K562 (cell line): ENCODE data around the gene ZNF277. TPM values are rescaled to one million over a fixed set of nuclear protein-coding genes. Genes with fewer than 3 reads are reported as not detected.

Experiments
- ATAC-seq: fragments of 200-7000 bp; cut with Tn5 transposase; 3 replicates; pipeline ENCODE4 v1.9.1; 2020; ENCODE audit warnings: moderate library complexity
- BruUV-seq: library from RNA; stranded (reverse); fragments of 400-500 nt; replicated peaks from 2 replicates; lab custom pipeline; 2021; lab: Mats Ljungman, UMichigan
- CTCF ChIA-PET: fragments of 300-600 bp; formaldehyde crosslinking; extraction: SDS; loops from one replicate; lab custom pipeline; 2021; ENCODE audit warnings: low intra/inter-chr PET ratio; lab: Yijun Ruan, JAX
- POLR2A ChIA-PET: fragments of 300-600, 350-650 bp; sonication (Branson Sonifier 250); formaldehyde crosslinking; extraction: SDS; loops from one replicate; lab custom pipeline; 2021; ENCODE audit warnings: antibody characterized with exemption, inconsistent platforms; lab: Yijun Ruan, JAX
- DNase-seq, 4 experiments: peaks; one replicate each; pipeline versions ENCODE4 v3.0.0 to v3.0.0-alpha.2; 2011 to 2018; ENCODE audit warnings: low spot score in 3 of 4, mixed read lengths in 3 of 4; ENCODE audit errors: extremely low read depth in 1 of 4
- FAIRE-seq: peaks from 2 replicates; lab custom pipeline; 2011; peaks lifted over from hg19 to GRCh38; lab: Jason Lieb, UNC
- H2AFZ ChIP-seq: 2 replicates; pipeline ENCODE4 v1.6.0; 2011; ENCODE audit warnings: low read depth, low read length, control low read depth, inconsistent platforms
- H3K27ac ChIP-seq: fragments of 200-600 bp; 3 replicates; pipeline ENCODE4 v1.8.0; 2011; ENCODE audit warnings: low read depth, mild to moderate bottlenecking, control low read depth, inconsistent platforms, low read length, moderate library complexity, mixed read lengths; ENCODE audit errors: extremely low read depth
- H3K27me3 ChIP-seq, 2 experiments: fragments of 300-600 bp in 1 of 2; 2 replicates in 1 of 2; 3 replicates in 1 of 2; pipeline versions ENCODE4 v1.6.0 to v1.8.0; 2011; ENCODE audit warnings: inconsistent platforms in 2 of 2, low read length in 2 of 2, mild to moderate bottlenecking in 1 of 2, mixed read lengths in 1 of 2, moderate library complexity in 1 of 2; ENCODE audit not compliant: control insufficient read depth in 2 of 2, insufficient read depth in 2 of 2
- H3K36me3 ChIP-seq: fragments of 300-600 bp; 3 replicates; pipeline ENCODE4 v1.8.0; 2011; ENCODE audit warnings: mild to moderate bottlenecking, low read length, inconsistent platforms; ENCODE audit not compliant: control insufficient read depth, insufficient read depth
- H3K4me1 ChIP-seq, 2 experiments: fragments of 200-600 bp in 1 of 2; replicated peaks in 1 of 2; 2 replicates in 1 of 2; 3 replicates in 1 of 2; pipeline versions ENCODE4 v1.5.1 to v1.8.0; 2011; ENCODE audit warnings: inconsistent platforms in 2 of 2, low read length in 2 of 2, mild to moderate bottlenecking in 1 of 2, mixed read lengths in 1 of 2, moderate library complexity in 1 of 2; ENCODE audit not compliant: control insufficient read depth in 2 of 2, insufficient read depth in 2 of 2
- H3K4me2 ChIP-seq: 2 replicates; pipeline ENCODE4 v1.6.1; 2011; ENCODE audit warnings: low read length, control low read depth, inconsistent platforms, mixed read lengths; ENCODE audit not compliant: insufficient read depth
- H3K4me3 ChIP-seq: fragments of 200-600 bp; sonication (generic), shearing (Covaris generic); 2 replicates; pipeline ENCODE4 v1.5.1; 2016; ENCODE audit warnings: control low read depth, inconsistent platforms
- H3K79me2 ChIP-seq: fragments of 200-600 bp; 3 replicates; pipeline ENCODE4 v1.8.0; 2011; ENCODE audit warnings: low read length, inconsistent platforms; ENCODE audit not compliant: control insufficient read depth, insufficient read depth
- H3K9ac ChIP-seq, 2 experiments: 2 replicates each; pipeline versions ENCODE4 v1.6.0 to v1.6.1; 2011; ENCODE audit warnings: low read depth in 2 of 2, low read length in 2 of 2, control low read depth in 1 of 2, inconsistent platforms in 1 of 2, mild to moderate bottlenecking in 1 of 2, mixed read lengths in 1 of 2; ENCODE audit not compliant: insufficient read depth in 1 of 2
- H3K9me1 ChIP-seq: one replicate; pipeline ENCODE4 v1.6.0; 2011; ENCODE audit warnings: inconsistent platforms, mild to moderate bottlenecking, low read length, moderate library complexity; ENCODE audit not compliant: control insufficient read depth, insufficient read depth
- H3K9me3 ChIP-seq: replicated peaks from 2 replicates; pipeline ENCODE4 v1.5.1; 2011; ENCODE audit warnings: low read depth, low read length, inconsistent platforms; ENCODE audit not compliant: control insufficient read depth, insufficient read depth
- H4K20me1 ChIP-seq: replicated peaks from 2 replicates; pipeline ENCODE4 v1.6.1; 2011; ENCODE audit warnings: low read length, inconsistent platforms, mixed read lengths; ENCODE audit not compliant: control insufficient read depth, insufficient read depth
- RBM25 ChIP-seq: fragments of 200-400 bp; formaldehyde crosslinking; IDR thresholded peaks from 2 replicates; pipeline ENCODE4 v1.6.1; 2018; ENCODE audit warnings: low read length, low read depth, moderate library complexity; ENCODE audit not compliant: severe bottlenecking
- ZNF146 ChIP-seq: IDR thresholded peaks from one replicate; pipeline ENCODE4 v1.6.1; 2018; ENCODE audit warnings: missing compliant biosample characterization; ENCODE audit not compliant: unreplicated experiment
- in situ Hi-C: fragments of 300-500 bp; cut with MboI; formaldehyde crosslinking; loops from 4 replicates; pipeline ENCODE4 v1.15.0; 2018; ENCODE audit warnings: inconsistent platforms, mixed read lengths
- intact Hi-C: fragments of 100-400 bp; cut with micrococcal nuclease; formaldehyde crosslinking; loops from 2 replicates; pipeline ENCODE4 v1.14.2; 2022
- polyA plus RNA-seq, 8 experiments: library from polyadenylated mRNA; depleted of rRNA in 4 of 8; stranded (reverse) in 5 of 8; unstranded in 3 of 8; fragments of >200 nt; fragmentation: Nextera tagmentation in 2 of 8; fragmentation: Illumina TruSeq in 1 of 8; extraction: Ambion mirVana in 2 of 8; extraction: Trizol in 1 of 8; gene quantifications; 2 replicates each; pipeline versions ENCODE4 v1.2.1 to v1.2.3, GENCODE V29; 2011 to 2014; ENCODE audit warnings: inconsistent platforms in 1 of 8, missing spikeins in 1 of 8
- total RNA-seq, 7 experiments: library from RNA; depleted of rRNA in 6 of 7; stranded (reverse); fragments of >200 nt in 6 of 7; fragmentation: Illumina TruSeq in 2 of 7; extraction: Trizol in 2 of 7; gene quantifications; 2 replicates each; pipeline versions ENCODE4 v1.2.1 to v1.2.3, GENCODE V29; 2011 to 2021; ENCODE audit warnings: low replicate concordance in 1 of 7
- TF ChIP-seq, protein P1 (sequence below): fragments of 450-650 bp; IDR thresholded peaks from 2 replicates; pipeline ENCODE4 v1.6.1; 2018; ENCODE audit warnings: mild to moderate bottlenecking, low read depth; ENCODE audit not compliant: partially characterized antibody
- TF ChIP-seq, protein P2 (sequence below): fragments of 250-450 bp; sonication (Bioruptor Pico); IDR thresholded peaks from 2 replicates; pipeline ENCODE4 v1.8.0; 2022; ENCODE audit warnings: inconsistent platforms, mild to moderate bottlenecking, moderate library complexity, borderline replicate concordance
- TF ChIP-seq, protein P3 (sequence below): fragments of 450-650 bp; IDR thresholded peaks from 2 replicates; pipeline ENCODE4 v1.6.1; 2016; ENCODE audit warnings: antibody characterized with exemption

ZNF277 gene
- total and polyA plus RNA-seq, 9 of the 15 experiments (the other 6 are each of a cell fraction or from before 2014, with no cell fraction given), result 18.8 to 33.5 (median 27.7) TPM

DNA sequence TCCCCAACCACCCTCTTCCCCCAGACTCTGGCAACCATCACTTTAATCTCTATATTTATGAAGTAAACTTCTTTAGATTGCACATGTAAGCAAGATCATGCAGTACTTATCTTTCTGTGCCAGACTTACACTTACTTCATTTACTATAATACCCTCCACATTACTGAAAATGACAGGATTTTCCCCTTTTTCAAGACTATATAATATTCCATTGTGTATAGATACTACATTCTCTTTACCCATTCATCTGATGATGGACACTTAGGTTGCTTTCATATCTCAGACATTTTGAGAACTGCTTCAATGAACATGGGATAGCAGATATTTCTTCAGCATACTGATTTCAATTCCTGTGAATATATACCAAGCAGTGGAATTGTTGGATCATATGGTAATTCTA lies 4.7 kb upstream of the ZNF277 start:
- Histone ChIP-seq H3K9ac (no peak overlapping the region), H3K36me3 (no peaks in the 10 kb centered on the region), H3K9me1 (no peaks in the 10 kb centered on the region), H3K9me3 (no peaks in the 10 kb centered on the region), H3K27me3 (peaks cover 24 to 28% of the 10 kb centered on the region in 2 experiments), H4K20me1 (no peaks in the 10 kb centered on the region), H3K4me3 (no peak overlapping the region), H3K27ac (no peak overlapping the region), H2AFZ (no peak overlapping the region), H3K4me2 (no peak overlapping the region), H3K4me1 (peaks cover 9 to 15% of the 10 kb centered on the region in 2 experiments; a peak in 4 of 5 replicates), H3K79me2 (peaks cover 3% of the 10 kb centered on the region; the same call in 1 of the 3 replicates)
- BruUV-seq, result no TSS peak
- intact Hi-C loops, result loop anchor here (10.0 kb wide), 2 partner anchors 213 to 293 kb away; no protein-coding TSS in a partner anchor
- POLR2A ChIA-PET, result no interaction called here
- TF ChIP-seq, protein P1, sequence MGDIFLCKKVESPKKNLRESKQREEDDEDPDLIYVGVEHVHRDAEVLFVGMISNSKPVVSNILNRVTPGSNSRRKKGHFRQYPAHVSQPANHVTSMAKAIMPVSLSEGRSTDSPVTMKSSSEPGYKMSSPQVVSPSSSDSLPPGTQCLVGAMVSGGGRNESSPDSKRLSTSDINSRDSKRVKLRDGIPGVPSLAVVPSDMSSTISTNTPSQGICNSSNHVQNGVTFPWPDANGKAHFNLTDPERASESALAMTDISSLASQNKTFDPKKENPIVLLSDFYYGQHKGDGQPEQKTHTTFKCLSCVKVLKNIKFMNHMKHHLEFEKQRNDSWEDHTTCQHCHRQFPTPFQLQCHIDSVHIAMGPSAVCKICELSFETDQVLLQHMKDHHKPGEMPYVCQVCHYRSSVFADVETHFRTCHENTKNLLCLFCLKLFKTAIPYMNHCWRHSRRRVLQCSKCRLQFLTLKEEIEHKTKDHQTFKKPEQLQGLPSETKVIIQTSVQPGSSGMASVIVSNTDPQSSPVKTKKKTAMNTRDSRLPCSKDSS, result no peak
- TF ChIP-seq ZNF146 (CRISPR knock-in tag) (peak; percentile 80), RBM25 (peak; percentile 48)
- TF ChIP-seq, protein P2, sequence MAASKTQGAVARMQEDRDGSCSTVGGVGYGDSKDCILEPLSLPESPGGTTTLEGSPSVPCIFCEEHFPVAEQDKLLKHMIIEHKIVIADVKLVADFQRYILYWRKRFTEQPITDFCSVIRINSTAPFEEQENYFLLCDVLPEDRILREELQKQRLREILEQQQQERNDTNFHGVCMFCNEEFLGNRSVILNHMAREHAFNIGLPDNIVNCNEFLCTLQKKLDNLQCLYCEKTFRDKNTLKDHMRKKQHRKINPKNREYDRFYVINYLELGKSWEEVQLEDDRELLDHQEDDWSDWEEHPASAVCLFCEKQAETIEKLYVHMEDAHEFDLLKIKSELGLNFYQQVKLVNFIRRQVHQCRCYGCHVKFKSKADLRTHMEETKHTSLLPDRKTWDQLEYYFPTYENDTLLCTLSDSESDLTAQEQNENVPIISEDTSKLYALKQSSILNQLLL (CRISPR knock-in tag), result peak; percentile 80
- TF ChIP-seq, protein P3, sequence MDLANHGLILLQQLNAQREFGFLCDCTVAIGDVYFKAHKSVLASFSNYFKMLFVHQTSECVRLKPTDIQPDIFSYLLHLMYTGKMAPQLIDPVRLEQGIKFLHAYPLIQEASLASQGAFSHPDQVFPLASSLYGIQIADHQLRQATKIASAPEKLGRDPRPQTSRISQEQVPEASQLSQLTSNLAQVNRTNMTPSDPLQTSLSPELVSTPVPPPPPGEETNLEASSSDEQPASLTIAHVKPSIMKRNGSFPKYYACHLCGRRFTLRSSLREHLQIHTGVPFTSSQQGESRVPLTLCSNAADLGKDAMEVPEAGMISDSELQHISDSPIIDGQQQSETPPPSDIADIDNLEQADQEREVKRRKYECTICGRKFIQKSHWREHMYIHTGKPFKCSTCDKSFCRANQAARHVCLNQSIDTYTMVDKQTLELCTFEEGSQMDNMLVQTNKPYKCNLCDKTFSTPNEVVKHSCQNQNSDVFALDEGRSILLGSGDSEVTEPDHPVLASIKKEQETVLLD, result no peak
- CTCF ChIA-PET, result no interaction called here
- DNase-seq (no peak), ATAC-seq (no peak), FAIRE-seq (no peak)
- in situ Hi-C loops, result no loop called here
